PC-3 (cell line): ENCODE results near the gene SPON2.

Experiments
- EZH2 ChIP-seq: fragments of 300-600 bp; sonication (generic); IDR thresholded peaks from one replicate; pipeline ENCODE4 v1.6.1; 2017; ENCODE audit warnings: antibody characterized with exemption, mild to moderate bottlenecking, low read length; ENCODE audit not compliant: unreplicated experiment
- TF ChIP-seq, protein P1 (sequence below): fragments of 300-600 bp; sonication (generic); conservative IDR thresholded peaks from 2 replicates; pipeline ENCODE4 v1.5.1; 2017; ENCODE audit warnings: antibody characterized with exemption, low read depth, mild to moderate bottlenecking, low read length

DNA sequence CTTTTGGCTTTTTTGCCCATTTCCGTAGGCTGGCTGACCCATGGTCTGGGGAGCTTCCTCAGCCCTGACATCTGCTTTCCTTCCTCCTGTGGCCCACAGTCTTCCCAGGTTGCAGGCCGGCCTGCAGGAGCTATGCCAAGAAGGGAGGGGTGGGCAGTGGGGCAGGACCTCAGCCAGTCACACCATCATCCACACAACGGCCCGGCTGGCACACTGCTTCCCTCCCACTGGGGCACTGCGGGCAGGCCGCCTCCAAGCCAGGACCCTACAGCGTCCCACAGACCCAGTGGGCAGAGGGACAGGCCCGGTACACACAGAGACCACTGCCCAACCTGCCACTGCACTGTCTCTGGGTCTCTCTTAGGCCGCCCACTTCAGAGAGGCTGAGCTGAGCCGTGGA lies 38.6 kb upstream of the SPON2 start:
- TF ChIP-seq, protein P1, sequence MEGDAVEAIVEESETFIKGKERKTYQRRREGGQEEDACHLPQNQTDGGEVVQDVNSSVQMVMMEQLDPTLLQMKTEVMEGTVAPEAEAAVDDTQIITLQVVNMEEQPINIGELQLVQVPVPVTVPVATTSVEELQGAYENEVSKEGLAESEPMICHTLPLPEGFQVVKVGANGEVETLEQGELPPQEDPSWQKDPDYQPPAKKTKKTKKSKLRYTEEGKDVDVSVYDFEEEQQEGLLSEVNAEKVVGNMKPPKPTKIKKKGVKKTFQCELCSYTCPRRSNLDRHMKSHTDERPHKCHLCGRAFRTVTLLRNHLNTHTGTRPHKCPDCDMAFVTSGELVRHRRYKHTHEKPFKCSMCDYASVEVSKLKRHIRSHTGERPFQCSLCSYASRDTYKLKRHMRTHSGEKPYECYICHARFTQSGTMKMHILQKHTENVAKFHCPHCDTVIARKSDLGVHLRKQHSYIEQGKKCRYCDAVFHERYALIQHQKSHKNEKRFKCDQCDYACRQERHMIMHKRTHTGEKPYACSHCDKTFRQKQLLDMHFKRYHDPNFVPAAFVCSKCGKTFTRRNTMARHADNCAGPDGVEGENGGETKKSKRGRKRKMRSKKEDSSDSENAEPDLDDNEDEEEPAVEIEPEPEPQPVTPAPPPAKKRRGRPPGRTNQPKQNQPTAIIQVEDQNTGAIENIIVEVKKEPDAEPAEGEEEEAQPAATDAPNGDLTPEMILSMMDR: no peak
- no peak for TF ChIP-seq EZH2
